Fibroblast of pulmonary artery (primary cell): ENCODE measurements around the gene SLC35A3.

Experiments used
- DNase-seq: peaks from one replicate; pipeline ENCODE4 v3.0.0-alpha.2; 2010; ENCODE audit warnings: low read depth
- H3K4me3 ChIP-seq: replicated peaks from 2 replicates; pipeline ENCODE4 v1.5.1; 2011; ENCODE audit warnings: low read depth, mild to moderate bottlenecking, control low read depth, low read length, moderate library complexity
- TF ChIP-seq, protein P1 (sequence below): IDR thresholded peaks from 2 replicates; pipeline ENCODE4 v1.5.1; 2011; ENCODE audit warnings: mild to moderate bottlenecking, control low read depth, low read length, inconsistent platforms; ENCODE audit errors: missing control alignments

SLC35A3 gene

GRCh38 chr1:99992044-99992722 is 22.4 kb downstream of the SLC35A3 start:
- no peak overlapping the region for H3K4me3 ChIP-seq
- TF ChIP-seq, protein P1, sequence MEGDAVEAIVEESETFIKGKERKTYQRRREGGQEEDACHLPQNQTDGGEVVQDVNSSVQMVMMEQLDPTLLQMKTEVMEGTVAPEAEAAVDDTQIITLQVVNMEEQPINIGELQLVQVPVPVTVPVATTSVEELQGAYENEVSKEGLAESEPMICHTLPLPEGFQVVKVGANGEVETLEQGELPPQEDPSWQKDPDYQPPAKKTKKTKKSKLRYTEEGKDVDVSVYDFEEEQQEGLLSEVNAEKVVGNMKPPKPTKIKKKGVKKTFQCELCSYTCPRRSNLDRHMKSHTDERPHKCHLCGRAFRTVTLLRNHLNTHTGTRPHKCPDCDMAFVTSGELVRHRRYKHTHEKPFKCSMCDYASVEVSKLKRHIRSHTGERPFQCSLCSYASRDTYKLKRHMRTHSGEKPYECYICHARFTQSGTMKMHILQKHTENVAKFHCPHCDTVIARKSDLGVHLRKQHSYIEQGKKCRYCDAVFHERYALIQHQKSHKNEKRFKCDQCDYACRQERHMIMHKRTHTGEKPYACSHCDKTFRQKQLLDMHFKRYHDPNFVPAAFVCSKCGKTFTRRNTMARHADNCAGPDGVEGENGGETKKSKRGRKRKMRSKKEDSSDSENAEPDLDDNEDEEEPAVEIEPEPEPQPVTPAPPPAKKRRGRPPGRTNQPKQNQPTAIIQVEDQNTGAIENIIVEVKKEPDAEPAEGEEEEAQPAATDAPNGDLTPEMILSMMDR, result no peak
- no peak for DNase-seq

GRCh38 chr1:99992760-99993467 is 23.1 kb downstream of the SLC35A3 start:
- no peak overlapping the region for H3K4me3 ChIP-seq
- DNase-seq, result no peak
- TF ChIP-seq, protein P1, result no peak

GRCh38 chr1:99993468-99993845 is 23.7 kb downstream of the SLC35A3 start:
- TF ChIP-seq, protein P1, result no peak
- no peak for DNase-seq
- H3K4me3 ChIP-seq, result no peak overlapping the region

- DNase-seq, result peak; percentile 53
Observed at GRCh38 chr1:99994496-99994895, 24.7 kb downstream of the SLC35A3 start.

GRCh38 chr1:99996951-99997350 is 27.2 kb downstream of the SLC35A3 start:
- DNase-seq, result no peak
- TF ChIP-seq, protein P1, result no peak
- no peak overlapping the region for H3K4me3 ChIP-seq

More at GRCh38 chr1:99994496-99994895, 24.7 kb downstream of the SLC35A3 start:
- TF ChIP-seq, protein P1, result no peak
- H3K4me3 ChIP-seq, result no peak overlapping the region

DNA sequence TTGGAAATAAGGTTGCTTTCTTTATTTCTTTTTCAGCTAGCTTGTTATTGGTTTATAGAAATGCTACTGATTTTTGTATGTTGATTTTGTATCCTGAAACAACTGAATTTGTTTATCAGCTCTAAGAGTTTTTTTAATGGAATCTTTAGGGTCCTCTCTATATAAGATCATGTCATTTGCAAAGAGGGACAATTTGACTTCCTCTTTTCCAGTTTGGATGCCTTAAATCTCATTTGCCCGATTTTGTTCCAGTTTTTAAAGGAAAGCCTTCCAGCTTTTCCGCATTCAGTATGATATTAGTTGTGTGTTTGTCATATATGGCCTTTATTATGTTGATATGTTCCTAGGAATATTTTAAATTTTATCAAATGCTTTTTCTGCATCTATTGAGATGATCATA is 31.7 kb downstream of the SLC35A3 start:
- no peak for DNase-seq
- TF ChIP-seq, protein P1, result no peak

More for the DNA sequence above, 31.7 kb downstream of the SLC35A3 start:
- no peak overlapping the region for H3K4me3 ChIP-seq
